Natural killer cell (primary cell): Measurements from ENCODE around the gene OR2AK2. TPM values are rescaled to one million over a fixed set of nuclear protein-coding genes. Genes with fewer than 3 reads are reported as not detected.

Source experiments
- ATAC-seq, 3 donors: fragments of 150-1000 bp in 2 of 3; fragments of 200-7000 bp in 1 of 3; cut with Tn5 transposase; 1 replicate in 1 of 3; 2 replicates in 2 of 3; pipeline ENCODE4 v1.10.0; 2021; ENCODE audit warnings: mild to moderate bottlenecking in 2 of 3, moderate library complexity in 2 of 3
- DNase-seq, 2 donors: peaks; one replicate each; pipeline versions ENCODE4 v3.0.0 to v3.0.0-alpha.2; 2013 to 2021; ENCODE audit warnings: mixed read lengths in 1 of 2
- H3K27ac ChIP-seq: one replicate; pipeline ENCODE4 v1.5.1; 2013; ENCODE audit warnings: mild to moderate bottlenecking, low read length
- H3K27me3 ChIP-seq: one replicate; pipeline ENCODE4 v1.6.1; 2013; ENCODE audit warnings: low read length; ENCODE audit not compliant: control insufficient read depth, insufficient read depth
- H3K36me3 ChIP-seq: one replicate; pipeline ENCODE4 v1.6.1; 2013; ENCODE audit warnings: low read length; ENCODE audit not compliant: control insufficient read depth, insufficient read depth
- H3K4me1 ChIP-seq: one replicate; pipeline ENCODE4 v1.6.1; 2013; ENCODE audit warnings: low read length; ENCODE audit not compliant: control insufficient read depth, insufficient read depth
- H3K4me3 ChIP-seq: one replicate; pipeline ENCODE4 v1.5.1; 2013; ENCODE audit warnings: low read length
- H3K9me3 ChIP-seq: one replicate; pipeline ENCODE4 v1.6.1; 2013; ENCODE audit warnings: low read length; ENCODE audit not compliant: control insufficient read depth, insufficient read depth
- H3K27ac Mint-ChIP-seq, 2 donors: one replicate each; pipeline ENCODE4 v1.8.0; 2022; ENCODE audit warnings: mild to moderate bottlenecking in 2 of 2, mixed read lengths in 2 of 2, moderate library complexity in 1 of 2
- H3K27me3 Mint-ChIP-seq, 2 donors: one replicate each; pipeline ENCODE4 v1.8.0; 2022; ENCODE audit warnings: low read depth in 2 of 2, mixed read lengths in 2 of 2
- H3K36me3 Mint-ChIP-seq: one replicate; pipeline ENCODE4 v1.8.0; 2022; ENCODE audit warnings: mixed read lengths
- H3K4me1 Mint-ChIP-seq, 2 donors: one replicate each; pipeline ENCODE4 v1.8.0; 2022; ENCODE audit warnings: mixed read lengths in 2 of 2
- H3K4me3 Mint-ChIP-seq: one replicate; pipeline ENCODE4 v1.8.0; 2022; ENCODE audit warnings: mild to moderate bottlenecking, moderate library complexity, mixed read lengths
- H3K9me3 Mint-ChIP-seq, 2 donors: one replicate each; pipeline ENCODE4 v1.8.0; 2022; ENCODE audit warnings: mixed read lengths in 2 of 2
- CTCF ChIP-seq: fragments of 200-600 bp; IDR thresholded peaks from one replicate; pipeline ENCODE4 v1.8.0; 2022; ENCODE audit warnings: antibody characterized with exemption
- WGBS: methylation state at CpG from one replicate; pipeline ENCODE4 v1.1.7; 2013; ENCODE audit warnings: missing lambda C conversion rate; ENCODE audit not compliant: insufficient coverage; 5-methylcytosine and 5-hydroxymethylcytosine counted together
- intact Hi-C: fragments of 100-400 bp; cut with micrococcal nuclease; formaldehyde crosslinking; loops from one replicate; pipeline ENCODE4 v1.14.2; 2022
- total RNA-seq, 4 donors: library from RNA; stranded (reverse); fragments of 120-200 nt in 1 of 4; gene quantifications; one replicate each; pipeline versions ENCODE4 v1.2.3 to v1.2.4, GENCODE V29; 2013 to 2022

Gene OR2AK2
- total RNA-seq, 3 donors from 2014 or later (not counting 1 experiment from before 2014, with no cell fraction given), result 0.88 TPM; not detected in 2

- DNase-seq, result no peak
- Mint-ChIP-seq H3K27me3 (no peaks in the 10 kb centered on the region), H3K36me3 (peaks cover 24% of the 10 kb centered on the region), H3K4me3 (no peak overlapping the region), H3K9me3 (peaks cover 18 to 26% of the 10 kb centered on the region in 2 donors), H3K4me1 (no peaks in the 10 kb centered on the region), H3K27ac (no peak overlapping the region)
- no peaks in the 10 kb centered on the region for H3K4me1 ChIP-seq
- TF ChIP-seq CTCF, result no peak
- no peak overlapping the region for H3K27ac ChIP-seq
- H3K27me3 ChIP-seq, result no peaks in the 10 kb centered on the region
- ATAC-seq, result no peak
- no peaks in the 10 kb centered on the region for H3K36me3 ChIP-seq
- WGBS, result 93% methylated on average over 3 of the region's 3 CpGs
- H3K9me3 ChIP-seq, result peaks cover 2% of the 10 kb centered on the region
- intact Hi-C loops, result no loop called here
- H3K4me3 ChIP-seq, result no peak overlapping the region
Observed at GRCh38 chr1:248009681-248010080, 44.6 kb downstream of the OR2AK2 start.

DNA sequence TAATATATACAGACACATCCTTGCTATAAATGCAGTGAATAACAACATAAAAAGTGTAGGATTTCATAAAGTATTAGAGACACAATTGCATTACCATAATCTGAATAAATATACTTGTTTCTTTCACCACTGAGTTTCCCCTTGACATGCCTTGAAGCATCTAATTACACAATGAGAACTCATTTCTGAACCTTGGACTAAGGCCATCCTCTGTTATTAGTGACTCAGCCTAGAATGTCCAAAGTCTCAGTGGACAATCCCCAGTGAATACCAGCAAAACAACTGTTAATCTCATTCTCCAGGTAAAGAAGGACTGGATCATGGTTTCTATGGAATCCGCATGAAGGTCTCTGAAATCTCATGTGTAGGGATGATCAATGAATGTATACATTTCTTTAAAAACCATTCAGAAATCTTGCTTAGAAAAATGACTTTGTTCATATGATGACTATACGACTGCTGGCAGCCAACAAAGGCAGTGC lies 48.2 kb downstream of the OR2AK2 start, which contains the start of gene OR2L5:
TSS of gene OR2L5 (plus strand) at position 432 of the 482 bp plus-strand sequence. CDS start 8,288 bp downstream, outside the sequence.
- intact Hi-C loops, result no loop called here
- Histone ChIP-seq H3K4me3 (no peak within 1 kb of the TSS), H3K27ac (no peak within 1 kb of the TSS), H3K27me3 (no peaks in the 10 kb centered on the region), H3K36me3 (no peaks in the 10 kb centered on the region), H3K4me1 (no peaks in the 10 kb centered on the region), H3K9me3 (peaks cover 2% of the 10 kb centered on the region)
- no peak for ATAC-seq
- DNase-seq, result no peak
- H3K27me3 Mint-ChIP-seq, result no peaks in the 10 kb centered on the region
- peaks cover 23% of the 10 kb centered on the region for H3K36me3 Mint-ChIP-seq
- H3K4me3 Mint-ChIP-seq, result no peak within 1 kb of the TSS
- H3K4me1 Mint-ChIP-seq, result no peaks in the 10 kb centered on the region
- TF ChIP-seq CTCF, result no peak
- 90% methylated on average over 2 of the region's 2 CpGs for WGBS
- peaks cover 15 to 26% of the 10 kb centered on the region in 2 donors for H3K9me3 Mint-ChIP-seq
- H3K27ac Mint-ChIP-seq, result no peak within 1 kb of the TSS

DNA sequence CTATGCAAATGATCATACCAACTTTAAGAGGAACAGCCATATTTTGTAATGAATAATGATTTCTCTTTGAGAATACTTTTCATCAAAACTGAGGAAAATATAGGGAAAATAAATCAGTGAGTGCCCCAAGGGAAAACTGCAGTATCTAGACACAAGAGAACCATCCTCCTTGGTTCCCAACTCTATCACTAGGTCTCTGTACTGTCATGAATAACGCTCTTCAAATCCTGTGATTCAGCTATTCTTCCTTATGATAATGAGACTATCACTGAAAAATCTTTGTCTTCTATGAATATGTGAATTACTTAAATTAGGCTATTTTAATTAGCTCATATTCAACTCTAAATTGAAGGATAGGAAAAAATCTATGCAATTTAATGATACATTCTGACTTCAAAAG lies 50.8 kb downstream of the OR2AK2 start:
- Mint-ChIP-seq H3K4me3 (no peak overlapping the region), H3K9me3 (peaks cover 7 to 14% of the 10 kb centered on the region in 2 donors), H3K36me3 (peaks cover 8% of the 10 kb centered on the region), H3K27me3 (no peaks in the 10 kb centered on the region), H3K27ac (no peak overlapping the region), H3K4me1 (no peaks in the 10 kb centered on the region)
- Histone ChIP-seq H3K4me3 (no peak overlapping the region), H3K9me3 (peaks cover 2% of the 10 kb centered on the region), H3K36me3 (no peaks in the 10 kb centered on the region), H3K4me1 (no peaks in the 10 kb centered on the region), H3K27ac (no peak overlapping the region), H3K27me3 (no peaks in the 10 kb centered on the region)
- no peak for TF ChIP-seq CTCF
- 80% methylated on average over 1 of the region's 1 CpG for WGBS
- intact Hi-C loops, result no loop called here
- ATAC-seq (no peak), DNase-seq (no peak)

Other genes with a start within 250 kb of the OR2AK2 start
- gene OR6F1, start 248.6 kb upstream of the OR2AK2 start, total RNA-seq, result not detected
- not detected for gene OR14K1, start 226.6 kb upstream of the OR2AK2 start, total RNA-seq
- not detected for gene OR14A2, start 217.1 kb upstream of the OR2AK2 start, total RNA-seq
- not detected for gene OR1C1, start 204.7 kb upstream of the OR2AK2 start, total RNA-seq
- not detected for gene OR14A16, start 141.1 kb upstream of the OR2AK2 start, total RNA-seq
- gene OR11L1, start 123.3 kb upstream of the OR2AK2 start, total RNA-seq, result not detected
- gene TRIM58, start 108.0 kb upstream of the OR2AK2 start, total RNA-seq, result 1 to 10 TPM in 2 of 3 donors, under 1 TPM in 1; 0.50 to 3.9 (median 1.9) TPM
- gene OR2W3, start 69.6 kb upstream of the OR2AK2 start, total RNA-seq, result 1 to 10 TPM in 1 of 3 donors, under 1 TPM in 2; 0.41 to 1.0 (median 0.65) TPM
- not detected for gene OR2T8, start 45.0 kb upstream of the OR2AK2 start, total RNA-seq
- not detected for gene OR2AJ1, start 40.3 kb upstream of the OR2AK2 start, total RNA-seq
- gene OR2L8, start 16.4 kb upstream of the OR2AK2 start, total RNA-seq, result 1 to 10 TPM in 1 of 3 donors, not detected in 2; 1.1 TPM
- not detected for gene OR2L5, start 48.4 kb downstream of the OR2AK2 start, total RNA-seq
- gene OR2L2, start 64.8 kb downstream of the OR2AK2 start, total RNA-seq, result under 1 TPM in 2 of 3 donors, not detected in 1; 0.18 to 0.19 TPM
- not detected for gene OR2L3, start 81.6 kb downstream of the OR2AK2 start, total RNA-seq
- under 1 TPM in 1 of 3 donors, not detected in 2; 0.20 TPM for gene OR2L13, start 130.0 kb downstream of the OR2AK2 start, total RNA-seq
- gene OR2M5, start 179.9 kb downstream of the OR2AK2 start, total RNA-seq, result not detected
- gene OR2M2, start 209.6 kb downstream of the OR2AK2 start, total RNA-seq, result not detected
- not detected for gene OR2M3, start 232.0 kb downstream of the OR2AK2 start, total RNA-seq